Activated CD4-positive, alpha-beta T cell treated with anti-CD3 and anti-CD28 coated beads, Interleukin-2, amount 10 ng/mL, durations not matched to agents 7 days and 5 days (primary cell): ENCODE results near the gene LANCL2. TPM values are rescaled to one million over a fixed set of nuclear protein-coding genes. Genes with fewer than 3 reads are reported as not detected.
"Not testable (repeated sequence)": the region's sequence is repeated elsewhere in the genome, so short reads cannot be mapped to it uniquely, and the experiment has no call there.

Experiments used
- CTCF ChIA-PET: fragments of 350-600 bp; sonication (Branson Sonifier 250); formaldehyde crosslinking; loops from one replicate; lab custom pipeline; 2021; ENCODE audit warnings: antibody characterized with exemption; lab: Charles Lee
- POLR2A ChIA-PET: fragments of 350-600 bp; sonication (Branson Sonifier 250); formaldehyde crosslinking; loops from one replicate; lab custom pipeline; 2021; ENCODE audit warnings: antibody characterized with exemption; lab: Charles Lee
- DNase-seq: peaks from one replicate; pipeline ENCODE4 v3.0.0-alpha.2; 2020
- H3K27ac Mint-ChIP-seq: one replicate; pipeline ENCODE4 v1.8.0; 2021; ENCODE audit warnings: mild to moderate bottlenecking, moderate library complexity, mixed read lengths
- H3K27me3 Mint-ChIP-seq: one replicate; pipeline ENCODE4 v1.8.0; 2021; ENCODE audit warnings: mixed read lengths
- H3K36me3 Mint-ChIP-seq: one replicate; pipeline ENCODE4 v1.8.0; 2021; ENCODE audit warnings: low read depth, mixed read lengths
- H3K4me1 Mint-ChIP-seq: one replicate; pipeline ENCODE4 v1.8.0; 2021; ENCODE audit warnings: mixed read lengths
- H3K4me3 Mint-ChIP-seq: one replicate; pipeline ENCODE4 v1.8.0; 2021; ENCODE audit warnings: mild to moderate bottlenecking, moderate library complexity, mixed read lengths
- H3K9me3 Mint-ChIP-seq: one replicate; pipeline ENCODE4 v1.8.0; 2021; ENCODE audit warnings: mixed read lengths
- total RNA-seq, 2 experiments: library from RNA; stranded (reverse); gene quantifications; one replicate each; pipeline ENCODE4 v1.2.3, GENCODE V29; 2021

The LANCL2 gene
- total RNA-seq, 2 experiments from 2014 or later = 10.3 to 12.3 TPM

GRCh38 chr7:55470261-55470660 lies 105.1 kb downstream of the LANCL2 start:
- H3K27ac Mint-ChIP-seq = peak overlapping the region; percentile 92
- ChIA-PET POLR2A (no interaction called here), CTCF (interaction anchor here (0.7 kb wide), 1 partner anchor 188 kb away, joined by 3 read pairs; no protein-coding TSS in a partner anchor)
- H3K4me1 Mint-ChIP-seq = peaks cover 61% of the 10 kb centered on the region
- peaks cover 6% of the 10 kb centered on the region for H3K9me3 Mint-ChIP-seq
- no peak for DNase-seq
- peak overlapping the region; percentile 23 for H3K4me3 Mint-ChIP-seq
- H3K36me3 Mint-ChIP-seq = peaks cover 61% of the 10 kb centered on the region
- no peaks in the 10 kb centered on the region for H3K27me3 Mint-ChIP-seq

GRCh38 chr7:55471594-55471993 lies 106.5 kb downstream of the LANCL2 start:
- H3K4me3 Mint-ChIP-seq, H3K27ac Mint-ChIP-seq, DNase-seq, H3K27me3 Mint-ChIP-seq, CTCF ChIA-PET, POLR2A ChIA-PET, H3K9me3 Mint-ChIP-seq: not testable (repeated sequence)
- Mint-ChIP-seq H3K36me3 (peaks cover 59% of the 10 kb centered on the region), H3K4me1 (peaks cover 71% of the 10 kb centered on the region)

DNA sequence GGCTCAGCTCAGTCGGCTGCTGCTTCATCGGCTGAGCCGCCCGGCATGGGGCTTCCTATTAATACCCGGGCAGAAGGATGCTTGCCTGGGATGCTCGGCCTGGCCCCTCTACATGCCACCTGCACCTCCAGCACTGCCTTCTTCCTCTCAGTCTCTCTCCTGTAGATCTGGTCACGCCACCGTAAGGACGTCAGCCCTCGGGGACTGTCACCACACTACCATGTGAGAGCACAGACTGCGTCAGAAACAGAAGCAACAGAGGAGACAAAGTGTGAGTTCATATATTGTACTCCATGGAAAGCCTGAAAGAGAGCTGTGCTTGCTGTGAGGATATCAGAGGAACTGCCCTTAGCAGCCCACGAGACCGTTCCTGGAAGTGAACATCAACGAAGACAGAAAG lies 107.3 kb downstream of the LANCL2 start:
- H3K27me3 Mint-ChIP-seq, H3K4me3 Mint-ChIP-seq, POLR2A ChIA-PET, H3K27ac Mint-ChIP-seq, H3K9me3 Mint-ChIP-seq, CTCF ChIA-PET, DNase-seq: not testable (repeated sequence)
- H3K4me1 Mint-ChIP-seq = peaks cover 76% of the 10 kb centered on the region
- peaks cover 58% of the 10 kb centered on the region for H3K36me3 Mint-ChIP-seq

GRCh38 chr7:55472928-55473725 lies 108.0 kb downstream of the LANCL2 start:
- peak overlapping the region; percentile 88 for H3K27ac Mint-ChIP-seq
- no peaks in the 10 kb centered on the region for H3K27me3 Mint-ChIP-seq
- DNase-seq = no peak
- peaks cover 79% of the 10 kb centered on the region for H3K4me1 Mint-ChIP-seq
- peaks cover 58% of the 10 kb centered on the region for H3K36me3 Mint-ChIP-seq
- ChIA-PET CTCF (no interaction called here), POLR2A (no interaction called here)
- no peak overlapping the region for H3K4me3 Mint-ChIP-seq
- H3K9me3 Mint-ChIP-seq = no peaks in the 10 kb centered on the region

- Mint-ChIP-seq H3K27me3 (no peaks in the 10 kb centered on the region), H3K9me3 (no peaks in the 10 kb centered on the region), H3K4me1 (peaks cover 78% of the 10 kb centered on the region), H3K36me3 (peaks cover 54% of the 10 kb centered on the region), H3K27ac (peak overlapping the region; percentile 88), H3K4me3 (no peak overlapping the region)
- POLR2A ChIA-PET = no interaction called here
- no peak for DNase-seq
- CTCF ChIA-PET = no interaction called here
These were observed 108.8 kb downstream of the LANCL2 start for GRCh38 chr7:55473932-55474331.

GRCh38 chr7:55474944-55475854 lies 110.1 kb downstream of the LANCL2 start:
- CTCF ChIA-PET = no interaction called here
- peaks cover 50% of the 10 kb centered on the region for H3K36me3 Mint-ChIP-seq
- peak; percentile 70 for DNase-seq
- peak overlapping the region; percentile 50 for H3K4me3 Mint-ChIP-seq
- H3K9me3 Mint-ChIP-seq = no peaks in the 10 kb centered on the region
- peak overlapping the region; percentile 88 for H3K27ac Mint-ChIP-seq
- no peaks in the 10 kb centered on the region for H3K27me3 Mint-ChIP-seq
- H3K4me1 Mint-ChIP-seq = peaks cover 72% of the 10 kb centered on the region
- POLR2A ChIA-PET = no interaction called here

- peaks cover 51% of the 10 kb centered on the region for H3K36me3 Mint-ChIP-seq
- H3K9me3 Mint-ChIP-seq = no peaks in the 10 kb centered on the region
- no peak for DNase-seq
- ChIA-PET CTCF (no interaction called here), POLR2A (interaction anchor here (0.7 kb wide), 1 partner anchor 94 kb away, joined by 3 read pairs; no protein-coding TSS in a partner anchor)
- H3K4me1 Mint-ChIP-seq = peaks cover 74% of the 10 kb centered on the region
- peak overlapping the region; percentile 50 for H3K4me3 Mint-ChIP-seq
- H3K27me3 Mint-ChIP-seq = no peaks in the 10 kb centered on the region
- peak overlapping the region; percentile 88 for H3K27ac Mint-ChIP-seq
These were observed 111.0 kb downstream of the LANCL2 start for GRCh38 chr7:55475855-55476803.

GRCh38 chr7:55476852-55477780 lies 112.0 kb downstream of the LANCL2 start:
- H3K9me3 Mint-ChIP-seq = no peaks in the 10 kb centered on the region
- peak overlapping the region; percentile 83 for H3K27ac Mint-ChIP-seq
- H3K27me3 Mint-ChIP-seq = no peaks in the 10 kb centered on the region
- ChIA-PET POLR2A (no interaction called here), CTCF (interaction anchor here (1.1 kb wide), 1 partner anchor 16 kb away, joined by 3 read pairs; no protein-coding TSS in a partner anchor)
- H3K4me1 Mint-ChIP-seq = peaks cover 80% of the 10 kb centered on the region
- peaks cover 53% of the 10 kb centered on the region for H3K36me3 Mint-ChIP-seq
- DNase-seq = no peak
- H3K4me3 Mint-ChIP-seq = peak overlapping the region; percentile 18

DNA sequence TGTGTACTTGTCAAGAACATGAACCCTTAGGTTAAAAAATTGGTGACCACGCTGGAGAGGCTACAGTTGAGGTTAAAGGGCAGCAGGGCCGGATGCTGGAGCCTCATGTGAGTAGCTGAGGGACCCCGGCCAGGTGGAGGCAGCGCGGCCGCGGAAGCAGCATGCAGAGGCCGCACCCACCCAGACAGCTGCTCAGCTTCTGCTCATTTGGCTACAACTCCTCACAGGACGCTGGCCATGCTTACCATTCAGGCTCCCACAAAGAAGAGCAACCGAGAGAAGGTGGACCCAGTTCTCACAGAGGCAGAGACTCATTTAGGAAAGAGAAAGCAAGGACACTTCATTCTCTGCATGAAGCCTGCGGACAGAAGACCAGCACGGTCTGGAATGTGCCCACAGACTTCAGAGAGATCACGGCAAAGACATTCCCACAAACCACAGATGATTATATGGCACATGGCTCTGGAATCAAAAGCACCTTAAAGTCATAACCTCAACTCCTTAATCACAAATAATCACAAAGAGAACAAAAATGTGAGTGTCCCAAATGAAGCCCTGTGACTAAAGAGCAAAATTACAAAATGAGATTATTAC lies 112.7 kb downstream of the LANCL2 start:
- CTCF ChIA-PET = interaction anchor here (1.1 kb wide), 1 partner anchor 15 kb away, joined by 3 read pairs; no protein-coding TSS in a partner anchor
- no peak overlapping the region for H3K4me3 Mint-ChIP-seq
- H3K36me3 Mint-ChIP-seq = peaks cover 53% of the 10 kb centered on the region

DNA sequence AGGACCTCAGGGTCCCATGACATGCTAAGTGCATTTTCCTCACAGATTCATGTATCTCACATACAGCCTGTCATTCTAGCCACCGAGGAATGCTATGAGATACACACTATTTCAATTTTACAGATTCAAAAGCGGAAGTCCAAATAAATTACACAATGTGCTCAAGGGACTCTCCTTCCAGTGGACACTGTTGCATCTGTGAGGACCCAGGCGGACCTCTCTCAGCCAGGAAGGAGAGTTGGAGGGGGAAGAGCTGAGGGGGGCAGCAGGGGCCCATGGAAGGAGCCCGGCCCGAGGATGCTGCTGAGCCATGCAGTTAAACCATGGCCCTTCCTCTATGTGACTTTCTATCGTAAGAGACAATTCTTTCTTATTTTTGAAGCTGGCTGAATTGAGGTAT lies 113.6 kb downstream of the LANCL2 start:
- POLR2A ChIA-PET = interaction anchor here (0.6 kb wide), 1 partner anchor 17 kb away, joined by 5 read pairs; no protein-coding TSS in a partner anchor

More for the DNA sequence above, 112.7 kb downstream of the LANCL2 start:
- Mint-ChIP-seq H3K27ac (peak overlapping the region; percentile 22), H3K27me3 (no peaks in the 10 kb centered on the region), H3K9me3 (no peaks in the 10 kb centered on the region), H3K4me1 (peaks cover 85% of the 10 kb centered on the region)
- POLR2A ChIA-PET = no interaction called here
- no peak for DNase-seq

GRCh38 chr7:55481155-55481554 lies 116.0 kb downstream of the LANCL2 start:
- H3K4me1 Mint-ChIP-seq = peaks cover 82% of the 10 kb centered on the region
- peak overlapping the region; percentile 22 for H3K27ac Mint-ChIP-seq
- no peaks in the 10 kb centered on the region for H3K27me3 Mint-ChIP-seq
- POLR2A ChIA-PET = interaction anchor here (1.0 kb wide), 1 partner anchor 35 kb away, joined by 3 read pairs; no protein-coding TSS in a partner anchor
- H3K36me3 Mint-ChIP-seq = peaks cover 55% of the 10 kb centered on the region
- H3K4me3 Mint-ChIP-seq = no peak overlapping the region
- no peaks in the 10 kb centered on the region for H3K9me3 Mint-ChIP-seq
- no peak for DNase-seq
- CTCF ChIA-PET = no interaction called here

More for the DNA sequence above, 113.6 kb downstream of the LANCL2 start:
- no peak overlapping the region for H3K4me3 Mint-ChIP-seq
- H3K9me3 Mint-ChIP-seq = no peaks in the 10 kb centered on the region
- DNase-seq = no peak
- H3K27me3 Mint-ChIP-seq = no peaks in the 10 kb centered on the region
- CTCF ChIA-PET = interaction anchor here (1.9 kb wide), 1 partner anchor 10 kb away, joined by 6 read pairs; no protein-coding TSS in a partner anchor
- peaks cover 85% of the 10 kb centered on the region for H3K4me1 Mint-ChIP-seq
- H3K36me3 Mint-ChIP-seq = peaks cover 57% of the 10 kb centered on the region
- no peak overlapping the region for H3K27ac Mint-ChIP-seq
